Aortic smooth muscle cell (primary cell): ENCODE data around the gene COPS4. TPM values are rescaled to one million over a fixed set of nuclear protein-coding genes. Genes with fewer than 3 reads are reported as not detected.

Experiments
- total RNA-seq: library from RNA; depleted of rRNA; stranded (reverse); fragments of >200 nt; gene quantifications from 2 replicates; pipeline ENCODE4 v1.2.3, GENCODE V29; 2014

COPS4 gene
- total RNA-seq: 91.2 and 104 TPM in 2 replicates

DNA sequence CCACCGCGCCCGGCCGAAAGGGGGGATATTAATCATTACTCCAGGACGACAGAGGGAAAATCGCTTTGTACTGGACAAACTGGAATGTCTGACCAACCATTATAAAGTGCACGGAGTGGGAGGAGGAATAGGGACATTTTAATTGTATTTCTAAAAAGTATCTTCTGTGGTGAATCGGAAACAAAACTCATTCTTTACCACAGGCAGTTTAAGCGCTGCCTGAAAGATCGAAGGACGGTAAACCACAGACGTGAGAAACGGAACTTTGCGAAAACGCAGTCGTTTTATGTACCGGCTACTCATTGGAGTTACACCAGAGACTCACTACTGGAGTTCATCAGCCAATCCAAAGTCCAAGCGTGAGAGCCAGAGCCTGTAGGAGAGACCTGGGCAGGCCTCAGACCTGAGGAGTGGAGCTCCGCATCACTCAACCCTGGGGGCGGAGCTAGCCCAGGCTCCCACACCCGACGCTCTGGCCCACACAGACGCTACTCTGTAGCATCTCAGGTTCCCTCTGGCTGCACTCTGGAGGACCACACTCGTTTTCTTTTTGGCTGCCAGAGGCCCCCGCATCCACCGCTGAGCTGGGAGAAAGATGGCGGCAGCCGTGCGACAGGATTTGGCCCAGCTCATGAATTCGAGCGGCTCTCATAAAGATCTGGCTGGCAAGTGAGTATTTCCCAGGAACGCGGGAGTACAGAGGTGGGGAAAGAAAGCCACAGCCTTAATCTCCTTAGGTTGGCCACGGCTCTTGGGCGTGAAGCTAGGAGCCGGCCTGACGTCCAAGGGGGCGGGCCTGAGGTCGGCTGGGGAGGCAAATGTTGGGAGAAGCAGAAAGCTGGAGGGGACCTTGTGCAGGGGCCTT is at the start of gene COPS4:
Gene COPS4, plus strand, starts transcription at position 554 of the 865 bp plus-strand sequence. Its CDS starts 42 bp downstream, at position 596.

DNA sequence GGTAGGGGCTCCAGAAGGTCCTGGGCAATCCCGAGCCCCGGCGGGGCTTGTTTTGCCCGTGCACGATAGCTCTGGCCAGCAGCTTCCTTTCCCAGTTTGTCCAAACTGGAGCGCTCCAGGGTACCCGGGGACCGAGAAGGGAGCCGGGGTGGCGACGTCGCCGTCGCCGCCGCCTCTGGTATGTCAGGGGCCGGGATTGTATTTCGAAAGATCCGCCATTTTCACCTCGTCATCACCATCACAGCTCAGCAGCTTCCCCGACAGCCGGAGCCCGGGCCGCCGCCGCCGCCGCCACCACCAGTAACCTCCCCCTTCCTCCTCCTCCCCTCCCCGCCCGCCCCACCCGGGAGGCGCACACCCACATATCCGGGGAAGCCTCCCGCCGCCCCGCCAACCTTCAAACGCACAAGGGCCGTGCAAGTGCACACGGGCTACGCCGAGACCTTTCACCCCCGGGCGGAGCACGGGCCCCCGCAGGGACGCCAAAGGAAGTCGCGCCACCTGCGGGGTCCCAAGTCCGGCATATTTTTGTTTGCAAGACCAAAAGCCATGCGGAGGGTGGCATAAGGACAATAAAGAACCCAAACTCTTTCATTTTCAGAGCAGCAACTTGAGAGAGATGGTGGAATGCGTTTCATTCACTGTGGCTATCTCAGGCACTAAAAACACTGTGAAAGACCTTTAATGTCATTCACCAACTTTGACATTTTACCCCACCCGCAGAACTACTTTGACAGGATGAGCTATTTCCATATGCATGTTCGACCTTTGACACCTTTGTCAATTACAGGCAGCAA is 24.3 kb upstream of the COPS4 start, which contains the start of gene LIN54:
Gene LIN54, minus strand, starts transcription at position 302 of the 797 bp plus-strand sequence. CDS start 25,979 bp downstream, outside the sequence.

DNA sequence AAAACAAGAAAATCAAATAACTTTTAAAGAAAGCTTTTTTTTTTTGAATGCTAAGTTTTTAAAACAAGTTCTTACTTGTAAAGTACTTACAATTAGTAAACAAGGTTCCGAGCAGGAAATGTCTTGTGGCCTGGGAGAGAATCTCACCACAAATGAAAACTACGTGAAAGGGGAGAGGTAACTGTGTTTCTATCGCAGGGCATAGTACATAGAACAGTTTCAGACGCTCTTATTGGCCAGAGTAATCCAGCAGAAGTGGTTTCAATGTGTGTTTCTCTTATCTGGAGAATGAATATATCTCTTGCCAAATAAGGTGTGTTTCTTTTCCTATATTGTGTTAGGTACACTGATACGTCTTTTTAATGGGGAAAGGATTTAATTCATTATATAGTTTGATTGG is 79.6 kb downstream of the COPS4 start, which contains the start of gene PLAC8:
Gene PLAC8, minus strand, starts transcription at position 154 of the 400 bp plus-strand sequence. CDS start 6,808 bp downstream, outside the sequence.

Other genes starting within 250 kb of the COPS4 start
- 5.0 and 16.6 TPM in 2 replicates for gene SCD5, start 236.4 kb upstream of the COPS4 start, total RNA-seq
- gene SEC31A, start 144.0 kb upstream of the COPS4 start, total RNA-seq: 304 and 357 TPM in 2 replicates
- gene THAP9, start 134.4 kb upstream of the COPS4 start, total RNA-seq: 4.0 and 5.6 TPM in 2 replicates
- 15.3 and 16.9 TPM in 2 replicates for gene LIN54, start 24.4 kb upstream of the COPS4 start, total RNA-seq
- not detected in 2 replicates for gene PLAC8, start 79.5 kb downstream of the COPS4 start, total RNA-seq
- 10.1 and 13.3 TPM in 2 replicates for gene COQ2, start 249.6 kb downstream of the COPS4 start, total RNA-seq